Endothelial cell of umbilical vein (primary cell): ENCODE data around the gene APBA2. TPM values are rescaled to one million over a fixed set of nuclear protein-coding genes. Genes with fewer than 3 reads are reported as not detected.

Source experiments
- BruUV-seq: library from RNA; stranded (reverse); fragments of 400-500 nt; replicated peaks from 2 replicates; lab custom pipeline; 2021; lab: Mats Ljungman, UMichigan
- CTCF ChIA-PET: fragments of 300-600, 350-600 bp; sonication (Branson Sonifier 250); formaldehyde crosslinking; loops from one replicate; lab custom pipeline; 2021; ENCODE audit warnings: antibody characterized with exemption, inconsistent platforms; lab: Charles Lee
- POLR2A ChIA-PET: fragments of 300-600, 350-600 bp; sonication (Branson Sonifier 250); formaldehyde crosslinking; loops from one replicate; lab custom pipeline; 2021; ENCODE audit warnings: antibody characterized with exemption, inconsistent platforms; lab: Charles Lee
- DNase-seq: peaks from one replicate; pipeline ENCODE4 v3.0.0-alpha.2; 2011; ENCODE audit warnings: low read depth, low spot score
- FAIRE-seq: peaks from 2 replicates; lab custom pipeline; 2011; peaks lifted over from hg19 to GRCh38; lab: Jason Lieb, UNC
- H2AFZ ChIP-seq: 2 replicates; pipeline ENCODE4 v1.6.0; 2012; ENCODE audit warnings: low read depth, low read length, control low read depth, inconsistent platforms
- H3K27ac ChIP-seq: 2 replicates; pipeline ENCODE4 v1.5.1; 2011; ENCODE audit warnings: low read depth, mild to moderate bottlenecking, control low read depth, low read length, moderate library complexity; ENCODE audit not compliant: insufficient read depth
- H3K27me3 ChIP-seq, 2 experiments: 2 replicates each; pipeline versions ENCODE4 v1.6.0 to v1.6.1; 2011; ENCODE audit warnings: low read length in 2 of 2, mixed read lengths in 1 of 2; ENCODE audit not compliant: control insufficient read depth in 2 of 2, insufficient read depth in 2 of 2
- H3K36me3 ChIP-seq, 2 experiments: 2 replicates in 1 of 2; 3 replicates in 1 of 2; pipeline ENCODE4 v1.5.1; 2011; ENCODE audit warnings: low read length in 2 of 2, mild to moderate bottlenecking in 1 of 2, moderate library complexity in 1 of 2; ENCODE audit not compliant: control insufficient read depth in 2 of 2, insufficient read depth in 2 of 2; ENCODE audit errors: extremely low read depth in 1 of 2
- H3K4me1 ChIP-seq: 3 replicates; pipeline ENCODE4 v1.5.1; 2011; ENCODE audit warnings: mild to moderate bottlenecking, low read length; ENCODE audit not compliant: control insufficient read depth, insufficient read depth; ENCODE audit errors: extremely low read depth
- H3K4me2 ChIP-seq: 2 replicates; pipeline ENCODE4 v1.6.1; 2011; ENCODE audit warnings: low read length, control low read depth, mixed read lengths; ENCODE audit not compliant: insufficient read depth
- H3K4me3 ChIP-seq, 3 experiments: fragments of 200-600 bp in 1 of 3; sonication (generic), shearing (Covaris generic) in 1 of 3; replicated peaks in 1 of 3; 2 replicates each; pipeline ENCODE4 v1.5.1; 2011 to 2016; ENCODE audit warnings: control low read depth in 3 of 3, low read length in 3 of 3, mild to moderate bottlenecking in 2 of 3, inconsistent platforms in 1 of 3, low read depth in 1 of 3, moderate library complexity in 1 of 3; ENCODE audit not compliant: insufficient read depth in 1 of 3
- H3K79me2 ChIP-seq: 2 replicates; pipeline ENCODE4 v1.6.0; 2012; ENCODE audit warnings: low read length, inconsistent platforms; ENCODE audit not compliant: control insufficient read depth, insufficient read depth
- H3K9ac ChIP-seq: replicated peaks from 2 replicates; pipeline ENCODE3; 2011; ENCODE audit warnings: low read length, control low read depth; ENCODE audit not compliant: insufficient read depth; ENCODE audit errors: extremely low read depth
- H3K9me1 ChIP-seq: replicated peaks from 3 replicates; pipeline ENCODE4 v1.6.0; 2011; ENCODE audit warnings: mild to moderate bottlenecking, low read length; ENCODE audit not compliant: control insufficient read depth, insufficient read depth; ENCODE audit errors: extremely low read depth
- H3K9me3 ChIP-seq: replicated peaks from 2 replicates; pipeline ENCODE4 v1.5.1; 2012; ENCODE audit warnings: low read length, inconsistent platforms; ENCODE audit not compliant: control insufficient read depth, insufficient read depth
- H4K20me1 ChIP-seq: replicated peaks from 2 replicates; pipeline ENCODE3; 2011; ENCODE audit warnings: mild to moderate bottlenecking, low read length; ENCODE audit not compliant: control insufficient read depth, insufficient read depth; ENCODE audit errors: extremely low read depth
- EZH2 ChIP-seq: IDR thresholded peaks from 2 replicates; pipeline ENCODE4 v1.6.1; 2012; ENCODE audit warnings: borderline replicate concordance, low read depth, mild to moderate bottlenecking, moderate library complexity, low read length, inconsistent platforms; ENCODE audit not compliant: severe bottlenecking
- FOS ChIP-seq: IDR thresholded peaks from 2 replicates; pipeline ENCODE4 v1.6.1; 2011; ENCODE audit warnings: mild to moderate bottlenecking, low read length, moderate library complexity, borderline replicate concordance; ENCODE audit not compliant: insufficient read depth
- GATA2 ChIP-seq: IDR thresholded peaks from 2 replicates; pipeline ENCODE4 v1.7.0; 2011; ENCODE audit warnings: low read depth, mild to moderate bottlenecking, moderate library complexity, mixed read lengths, low read length; ENCODE audit not compliant: insufficient read length, insufficient read depth
- JUN ChIP-seq: IDR thresholded peaks from 2 replicates; pipeline ENCODE4 v1.6.1; 2011; ENCODE audit warnings: borderline replicate concordance, low read depth; ENCODE audit not compliant: insufficient read length, insufficient read depth
- MAX ChIP-seq: IDR thresholded peaks from 2 replicates; pipeline ENCODE4 v1.6.1; 2011; ENCODE audit not compliant: insufficient read depth, insufficient read length
- MYC ChIP-seq: IDR thresholded peaks from one replicate; pipeline ENCODE4 v1.6.1; 2011; ENCODE audit warnings: mild to moderate bottlenecking, low read depth, low read length
- POLR2A ChIP-seq: IDR thresholded peaks from 2 replicates; pipeline ENCODE4 v1.6.1; 2012; ENCODE audit warnings: low read depth, mild to moderate bottlenecking, control low read depth, low read length
- POLR2AphosphoS5 ChIP-seq: IDR thresholded peaks from 2 replicates; pipeline ENCODE4 v1.6.1; 2012; ENCODE audit warnings: low read depth, mild to moderate bottlenecking, control low read depth, low read length, moderate library complexity; ENCODE audit not compliant: insufficient read depth
- dilution Hi-C: fragments of 300-500 bp; cut with MboI; formaldehyde crosslinking; loops from one replicate; pipeline ENCODE4 v1.15.0; 2019; ENCODE audit warnings: low sequenced_read_pairs; ENCODE audit not compliant: extremely low pct_ligation_motif_present
- intact Hi-C: fragments of 100-400 bp; cut with micrococcal nuclease; formaldehyde crosslinking; loops from one replicate; pipeline ENCODE4 v1.10.0; 2022
- polyA plus RNA-seq, 4 experiments: library from polyadenylated mRNA; depleted of rRNA in 3 of 4; stranded (reverse) in 3 of 4; unstranded in 1 of 4; fragments of >200 nt; gene quantifications; 2 replicates each; pipeline versions ENCODE4 v1.2.1 to v1.2.3, GENCODE V29; 2011 to 2012; ENCODE audit warnings: missing spikeins in 1 of 4
- total RNA-seq: library from RNA; stranded (reverse); gene quantifications from 2 replicates; pipeline ENCODE4 v1.2.3, GENCODE V29; 2021
- TF ChIP-seq, protein P1 (sequence below), 2 donors: IDR thresholded peaks; 1 replicate in 1 of 2; 2 replicates in 1 of 2; pipeline ENCODE4 v1.5.1; 2011; ENCODE audit warnings: low read length in 2 of 2, mild to moderate bottlenecking in 2 of 2, moderate library complexity in 2 of 2, control low read depth in 1 of 2, inconsistent platforms in 1 of 2, low read depth in 1 of 2; ENCODE audit not compliant: insufficient read depth in 1 of 2; ENCODE audit errors: extremely low read depth in 1 of 2

The APBA2 gene
- total and polyA plus RNA-seq, 2 donors (not counting 3 experiments of a cell fraction or from before 2014, with no cell fraction given): 5.7 to 11.1 TPM

DNA sequence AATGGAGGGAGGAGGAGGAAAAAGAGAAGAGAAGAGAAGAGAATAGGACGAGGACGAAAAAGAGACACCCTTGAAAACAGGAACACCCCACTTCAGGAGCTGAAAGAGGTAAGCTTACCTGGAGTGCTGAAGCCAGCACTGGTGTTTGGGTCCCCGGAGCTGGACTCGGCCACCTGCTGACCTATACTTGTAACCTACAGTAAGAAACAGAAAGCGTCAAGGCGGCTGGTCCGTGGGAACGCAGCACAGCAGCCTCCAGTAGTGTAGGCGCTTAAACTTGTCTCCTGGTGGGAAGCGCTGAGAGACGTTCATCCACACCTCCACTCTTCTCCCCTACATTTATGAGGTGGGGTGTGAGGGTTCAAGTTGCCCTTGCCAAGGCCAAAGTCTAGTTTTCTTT lies 242.9 kb downstream of the APBA2 start:
- no peak overlapping the region for H2AFZ ChIP-seq
- H3K36me3 ChIP-seq: no peaks in the 10 kb centered on the region
- H3K4me3 ChIP-seq: no peak overlapping the region
- no peak overlapping the region for H3K4me2 ChIP-seq
- no peak for FAIRE-seq
- peaks cover 6% of the 10 kb centered on the region for H3K4me1 ChIP-seq
- H3K27ac ChIP-seq: no peak overlapping the region
- H3K9ac ChIP-seq: no peak overlapping the region
- H3K27me3 ChIP-seq: no peaks in the 10 kb centered on the region
- ChIA-PET CTCF (interaction anchor here (1.8 to 3.0 kb wide), 4 partner anchors 11 to 38 kb away, joined by 6 to 28 read pairs (median 10); no protein-coding TSS in a partner anchor), POLR2A (no interaction called here)
- no peak for DNase-seq
- BruUV-seq: no TSS peak
- H3K9me3 ChIP-seq: no peaks in the 10 kb centered on the region
- no peaks in the 10 kb centered on the region for H3K79me2 ChIP-seq
- H4K20me1 ChIP-seq: no peaks in the 10 kb centered on the region
- TF ChIP-seq, protein P1, sequence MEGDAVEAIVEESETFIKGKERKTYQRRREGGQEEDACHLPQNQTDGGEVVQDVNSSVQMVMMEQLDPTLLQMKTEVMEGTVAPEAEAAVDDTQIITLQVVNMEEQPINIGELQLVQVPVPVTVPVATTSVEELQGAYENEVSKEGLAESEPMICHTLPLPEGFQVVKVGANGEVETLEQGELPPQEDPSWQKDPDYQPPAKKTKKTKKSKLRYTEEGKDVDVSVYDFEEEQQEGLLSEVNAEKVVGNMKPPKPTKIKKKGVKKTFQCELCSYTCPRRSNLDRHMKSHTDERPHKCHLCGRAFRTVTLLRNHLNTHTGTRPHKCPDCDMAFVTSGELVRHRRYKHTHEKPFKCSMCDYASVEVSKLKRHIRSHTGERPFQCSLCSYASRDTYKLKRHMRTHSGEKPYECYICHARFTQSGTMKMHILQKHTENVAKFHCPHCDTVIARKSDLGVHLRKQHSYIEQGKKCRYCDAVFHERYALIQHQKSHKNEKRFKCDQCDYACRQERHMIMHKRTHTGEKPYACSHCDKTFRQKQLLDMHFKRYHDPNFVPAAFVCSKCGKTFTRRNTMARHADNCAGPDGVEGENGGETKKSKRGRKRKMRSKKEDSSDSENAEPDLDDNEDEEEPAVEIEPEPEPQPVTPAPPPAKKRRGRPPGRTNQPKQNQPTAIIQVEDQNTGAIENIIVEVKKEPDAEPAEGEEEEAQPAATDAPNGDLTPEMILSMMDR (IDR thresholded peaks at IDR 0.05; ENCODE audit: extremely low read depth in 1 of 2, insufficient read depth in 1 of 2, low read depth in 1 of 2, low read length in 2 of 2): no peak
- no peak for TF ChIP-seq MYC
- no peak for TF ChIP-seq POLR2AphosphoS5
- no peak for TF ChIP-seq MAX
- TF ChIP-seq JUN: no peak
- TF ChIP-seq FOS: no peak
- TF ChIP-seq GATA2: no peak
- no peak for TF ChIP-seq POLR2A
- no peak for TF ChIP-seq EZH2
- dilution Hi-C loops (no loop called here), intact Hi-C loops (no loop called here)
- H3K9me1 ChIP-seq: no peaks in the 10 kb centered on the region
